Astrocyte (in vitro differentiated cells and primary cell): Measurements from ENCODE around the gene TRIM8. TPM values are rescaled to one million over a fixed set of nuclear protein-coding genes. Genes with fewer than 3 reads are reported as not detected.

Experiments
- DNase-seq: peaks from one replicate; pipeline ENCODE4 v3.0.0-alpha.2; 2010; ENCODE audit warnings: low read depth
- FAIRE-seq: peaks from 2 replicates; lab custom pipeline; 2011; peaks lifted over from hg19 to GRCh38; lab: Jason Lieb, UNC
- H2AFZ ChIP-seq: 2 replicates; pipeline ENCODE4 v1.6.0; 2012; ENCODE audit warnings: low read depth, low read length, inconsistent platforms
- H3K27ac ChIP-seq: 2 replicates; pipeline ENCODE4 v1.5.1; 2011; ENCODE audit warnings: low read depth, low read length, inconsistent platforms
- H3K27me3 ChIP-seq: 2 replicates; pipeline ENCODE4 v1.6.0; 2011; ENCODE audit warnings: low read length, inconsistent platforms; ENCODE audit not compliant: insufficient read depth
- H3K36me3 ChIP-seq: 2 replicates; pipeline ENCODE4 v1.5.1; 2011; ENCODE audit warnings: low read length, inconsistent platforms; ENCODE audit not compliant: insufficient read depth
- H3K4me1 ChIP-seq: 2 replicates; pipeline ENCODE4 v1.5.1; 2011; ENCODE audit warnings: low read length, inconsistent platforms; ENCODE audit not compliant: insufficient read depth
- H3K4me2 ChIP-seq: 2 replicates; pipeline ENCODE4 v1.6.0; 2012; ENCODE audit warnings: low read length, inconsistent platforms
- H3K4me3 ChIP-seq: 2 replicates; pipeline ENCODE4 v1.5.1; 2011; ENCODE audit warnings: low read depth, mild to moderate bottlenecking, low read length, inconsistent platforms; ENCODE audit not compliant: insufficient read depth
- H3K79me2 ChIP-seq: 2 replicates; pipeline ENCODE4 v1.6.0; 2012; ENCODE audit warnings: mild to moderate bottlenecking, low read length, inconsistent platforms; ENCODE audit not compliant: insufficient read depth
- H3K9ac ChIP-seq: 2 replicates; pipeline ENCODE4 v1.6.0; 2012; ENCODE audit warnings: mild to moderate bottlenecking, low read length, inconsistent platforms
- H3K9me3 ChIP-seq: 2 replicates; pipeline ENCODE4 v1.5.1; 2012; ENCODE audit warnings: low read depth, mild to moderate bottlenecking, low read length, inconsistent platforms; ENCODE audit not compliant: insufficient read depth
- H4K20me1 ChIP-seq: 2 replicates; pipeline ENCODE4 v1.6.0; 2012; ENCODE audit warnings: low read length, inconsistent platforms; ENCODE audit not compliant: insufficient read depth
- H3K27ac Mint-ChIP-seq: one replicate; pipeline ENCODE4 v1.8.0; 2021; ENCODE audit warnings: mild to moderate bottlenecking, mixed read lengths; ENCODE audit not compliant: unreplicated experiment
- H3K27me3 Mint-ChIP-seq: one replicate; pipeline ENCODE4 v1.8.0; 2021; ENCODE audit warnings: low read depth, mixed read lengths; ENCODE audit not compliant: unreplicated experiment
- H3K36me3 Mint-ChIP-seq: one replicate; pipeline ENCODE4 v1.8.0; 2021; ENCODE audit warnings: low read depth, mixed read lengths; ENCODE audit not compliant: unreplicated experiment
- H3K4me1 Mint-ChIP-seq: one replicate; pipeline ENCODE4 v1.8.0; 2021; ENCODE audit warnings: low read depth, mixed read lengths; ENCODE audit not compliant: unreplicated experiment
- H3K4me3 Mint-ChIP-seq: one replicate; pipeline ENCODE4 v1.8.0; 2021; ENCODE audit warnings: mild to moderate bottlenecking, moderate library complexity, mixed read lengths; ENCODE audit not compliant: unreplicated experiment
- H3K9me3 Mint-ChIP-seq: one replicate; pipeline ENCODE4 v1.8.0; 2021; ENCODE audit warnings: mild to moderate bottlenecking, mixed read lengths; ENCODE audit not compliant: unreplicated experiment
- EZH2 ChIP-seq: IDR thresholded peaks from 2 replicates; pipeline ENCODE4 v1.6.1; 2012; ENCODE audit warnings: mild to moderate bottlenecking, low read length, inconsistent platforms; ENCODE audit not compliant: insufficient read depth
- total RNA-seq: library from RNA; stranded (reverse); gene quantifications from 2 replicates; pipeline ENCODE4 v1.2.1, GENCODE V29; 2021
- TF ChIP-seq, protein P1 (sequence below): IDR thresholded peaks from 2 replicates; pipeline ENCODE4 v1.5.1; 2011; ENCODE audit warnings: low read depth, mild to moderate bottlenecking, inconsistent platforms, low read length, moderate library complexity; ENCODE audit not compliant: insufficient read depth

TRIM8 gene
- total RNA-seq, 1 donor from 2014 or later: 117 TPM

DNA sequence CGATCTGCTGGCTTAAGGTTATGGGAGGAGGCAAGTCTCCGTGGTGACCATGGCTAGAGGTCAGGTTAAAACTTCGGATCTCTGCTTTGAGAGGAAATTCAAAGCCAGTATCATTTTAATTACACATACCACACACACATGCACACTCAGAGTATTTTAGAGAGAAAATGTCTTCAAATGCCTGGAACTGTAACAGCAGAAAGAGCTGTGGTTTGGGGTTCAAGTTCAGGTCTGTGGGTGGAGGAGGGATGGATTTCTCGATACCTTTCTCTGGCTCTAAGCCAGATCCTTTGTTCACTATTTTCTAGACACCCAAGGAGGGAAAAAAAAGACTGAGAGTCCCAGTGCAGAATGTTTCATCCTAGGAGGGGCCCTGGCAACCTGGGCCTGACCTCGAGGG is 37.4 kb downstream of the TRIM8 start:
- no peaks in the 10 kb centered on the region for H3K79me2 ChIP-seq
- H3K27me3 ChIP-seq: no peaks in the 10 kb centered on the region
- Mint-ChIP-seq H3K27ac (no peak overlapping the region), H3K4me1 (peaks cover 26% of the 10 kb centered on the region), H3K27me3 (no peaks in the 10 kb centered on the region), H3K36me3 (peaks cover 20% of the 10 kb centered on the region), H3K4me3 (no peak overlapping the region), H3K9me3 (no peaks in the 10 kb centered on the region)
- no peak overlapping the region for H3K27ac ChIP-seq
- no peak for FAIRE-seq
- no peaks in the 10 kb centered on the region for H4K20me1 ChIP-seq
- H3K9me3 ChIP-seq: no peaks in the 10 kb centered on the region
- DNase-seq: no peak
- peaks cover 6% of the 10 kb centered on the region for H3K4me1 ChIP-seq
- peaks cover 2% of the 10 kb centered on the region for H3K36me3 ChIP-seq
- H2AFZ ChIP-seq: no peak overlapping the region
- no peak overlapping the region for H3K4me2 ChIP-seq
- TF ChIP-seq, protein P1, sequence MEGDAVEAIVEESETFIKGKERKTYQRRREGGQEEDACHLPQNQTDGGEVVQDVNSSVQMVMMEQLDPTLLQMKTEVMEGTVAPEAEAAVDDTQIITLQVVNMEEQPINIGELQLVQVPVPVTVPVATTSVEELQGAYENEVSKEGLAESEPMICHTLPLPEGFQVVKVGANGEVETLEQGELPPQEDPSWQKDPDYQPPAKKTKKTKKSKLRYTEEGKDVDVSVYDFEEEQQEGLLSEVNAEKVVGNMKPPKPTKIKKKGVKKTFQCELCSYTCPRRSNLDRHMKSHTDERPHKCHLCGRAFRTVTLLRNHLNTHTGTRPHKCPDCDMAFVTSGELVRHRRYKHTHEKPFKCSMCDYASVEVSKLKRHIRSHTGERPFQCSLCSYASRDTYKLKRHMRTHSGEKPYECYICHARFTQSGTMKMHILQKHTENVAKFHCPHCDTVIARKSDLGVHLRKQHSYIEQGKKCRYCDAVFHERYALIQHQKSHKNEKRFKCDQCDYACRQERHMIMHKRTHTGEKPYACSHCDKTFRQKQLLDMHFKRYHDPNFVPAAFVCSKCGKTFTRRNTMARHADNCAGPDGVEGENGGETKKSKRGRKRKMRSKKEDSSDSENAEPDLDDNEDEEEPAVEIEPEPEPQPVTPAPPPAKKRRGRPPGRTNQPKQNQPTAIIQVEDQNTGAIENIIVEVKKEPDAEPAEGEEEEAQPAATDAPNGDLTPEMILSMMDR: no peak
- TF ChIP-seq EZH2: no peak
- no peak overlapping the region for H3K9ac ChIP-seq
- H3K4me3 ChIP-seq: no peak overlapping the region

DNA sequence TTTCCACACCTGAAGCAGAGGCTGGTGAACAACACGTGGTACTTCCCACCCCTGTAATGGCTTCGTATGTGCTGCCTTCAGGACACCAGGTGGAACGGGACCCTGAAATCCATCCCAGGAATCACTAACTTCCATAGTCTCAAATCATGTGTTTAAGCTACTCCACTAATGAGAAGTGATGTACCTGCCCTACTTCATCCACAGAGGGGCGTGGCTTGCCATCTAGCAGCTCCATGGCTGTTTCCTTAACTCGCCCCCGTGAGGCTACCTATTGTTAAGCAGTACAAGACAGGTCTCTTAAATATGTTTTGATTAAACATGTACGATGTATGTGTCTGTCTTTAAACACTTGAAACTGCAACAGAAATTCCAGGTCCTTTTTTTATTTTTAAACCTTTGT is 38.1 kb downstream of the TRIM8 start:
- peaks cover 20% of the 10 kb centered on the region for H3K36me3 Mint-ChIP-seq
- Histone ChIP-seq H3K9me3 (no peaks in the 10 kb centered on the region), H3K27ac (no peak overlapping the region), H4K20me1 (no peaks in the 10 kb centered on the region), H3K36me3 (peaks cover 2% of the 10 kb centered on the region), H3K4me1 (no peaks in the 10 kb centered on the region), H3K27me3 (no peaks in the 10 kb centered on the region), H2AFZ (no peak overlapping the region), H3K9ac (no peak overlapping the region), H3K4me3 (no peak overlapping the region), H3K4me2 (no peak overlapping the region), H3K79me2 (no peaks in the 10 kb centered on the region)
- no peaks in the 10 kb centered on the region for H3K9me3 Mint-ChIP-seq
- FAIRE-seq: no peak
- peaks cover 19% of the 10 kb centered on the region for H3K4me1 Mint-ChIP-seq
- H3K27ac Mint-ChIP-seq: no peak overlapping the region
- TF ChIP-seq EZH2: no peak
- TF ChIP-seq, protein P1: no peak
- no peaks in the 10 kb centered on the region for H3K27me3 Mint-ChIP-seq
- H3K4me3 Mint-ChIP-seq: no peak overlapping the region
- DNase-seq: no peak

DNA sequence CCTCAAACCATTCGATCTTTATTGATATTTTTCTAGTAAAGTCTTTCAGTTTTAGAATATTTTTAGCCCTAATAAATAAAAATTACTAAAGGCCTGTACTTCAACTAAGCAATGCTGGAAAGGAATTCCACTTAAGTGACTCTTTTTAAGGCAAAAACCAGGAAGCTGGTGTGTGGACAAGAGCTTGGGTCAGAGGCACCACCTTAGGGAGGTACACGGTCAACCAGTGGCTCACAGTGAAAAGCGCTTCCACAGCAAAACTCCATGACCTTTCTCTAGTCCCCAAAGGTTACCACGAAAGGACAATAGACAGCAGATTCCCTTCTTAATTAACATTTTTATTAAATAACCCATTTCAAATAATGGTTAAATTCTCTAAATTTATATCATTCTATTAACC is 38.7 kb downstream of the TRIM8 start:
- Mint-ChIP-seq H3K36me3 (peaks cover 24% of the 10 kb centered on the region), H3K27me3 (no peaks in the 10 kb centered on the region)

More for the DNA sequence above, 38.7 kb downstream of the TRIM8 start:
- Mint-ChIP-seq H3K4me1 (peaks cover 14% of the 10 kb centered on the region), H3K9me3 (no peaks in the 10 kb centered on the region), H3K27ac (no peak overlapping the region), H3K4me3 (no peak overlapping the region)
- H3K4me3 ChIP-seq: no peak overlapping the region
- H3K27me3 ChIP-seq: no peaks in the 10 kb centered on the region
- no peaks in the 10 kb centered on the region for H4K20me1 ChIP-seq
- no peak overlapping the region for H3K27ac ChIP-seq
- no peak overlapping the region for H3K4me2 ChIP-seq
- FAIRE-seq (no peak), DNase-seq (no peak)
- no peak for TF ChIP-seq EZH2
- TF ChIP-seq, protein P1: no peak
- H3K79me2 ChIP-seq: no peaks in the 10 kb centered on the region
- H3K9ac ChIP-seq: no peak overlapping the region
- no peaks in the 10 kb centered on the region for H3K9me3 ChIP-seq
- H2AFZ ChIP-seq: no peak overlapping the region
- H3K4me1 ChIP-seq: no peaks in the 10 kb centered on the region
- peaks cover 2% of the 10 kb centered on the region for H3K36me3 ChIP-seq
